ENCODE data around the gene ZNF417.

ZNF417 gene

DNA sequence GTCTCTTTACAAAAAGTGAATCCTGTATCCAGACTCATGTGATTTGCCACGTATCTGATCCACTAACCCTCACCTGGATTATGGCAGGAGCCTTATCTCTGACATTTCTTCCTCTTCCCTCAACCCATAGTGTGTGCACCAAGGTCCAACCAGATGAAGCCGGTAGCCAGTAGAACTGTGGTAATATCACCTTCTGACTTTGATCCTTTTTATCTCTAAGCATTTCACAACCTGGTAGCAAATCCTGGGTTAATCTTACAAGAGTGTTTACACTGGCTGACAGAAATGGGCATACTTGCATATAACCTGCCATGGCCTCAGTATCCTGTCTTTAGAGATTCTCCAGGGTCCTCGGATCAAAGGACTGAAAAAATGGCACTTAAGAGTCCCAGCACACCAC, 1.9 kb downstream of the ZNF417 start:
- no peak for TF ChIP-seq CTCF (conservative IDR thresholded peaks at IDR 0.05; ENCODE audit: low read depth, low read length)
- Histone ChIP-seq H3K4me3 (IDR thresholded peaks at IDR 0.05; ENCODE audit: insufficient read depth, low read depth, low read length) (no peak overlapping the region), H4K20me1 (ENCODE audit: insufficient read depth) (no peaks in the 10 kb centered on the region), H3K27ac (no peak overlapping the region), H3K79me2 (ENCODE audit: insufficient read depth, low read depth) (no peaks in the 10 kb centered on the region; the same call in 1 of the 2 replicates), H3K36me3 (ENCODE audit: insufficient read depth) (peaks cover 5% of the 10 kb centered on the region; the same call in 1 of the 2 replicates), H3K27me3 (ENCODE audit: insufficient read depth, low read depth) (no peaks in the 10 kb centered on the region), H3K4me1 (ENCODE audit: low read depth, poor library complexity, severe bottlenecking) (peaks cover 5% of the 10 kb centered on the region), H3K4me2 (no peak overlapping the region), H3K9ac (no peak overlapping the region), H2AFZ (ENCODE audit: low read depth) (no peak overlapping the region)

DNA sequence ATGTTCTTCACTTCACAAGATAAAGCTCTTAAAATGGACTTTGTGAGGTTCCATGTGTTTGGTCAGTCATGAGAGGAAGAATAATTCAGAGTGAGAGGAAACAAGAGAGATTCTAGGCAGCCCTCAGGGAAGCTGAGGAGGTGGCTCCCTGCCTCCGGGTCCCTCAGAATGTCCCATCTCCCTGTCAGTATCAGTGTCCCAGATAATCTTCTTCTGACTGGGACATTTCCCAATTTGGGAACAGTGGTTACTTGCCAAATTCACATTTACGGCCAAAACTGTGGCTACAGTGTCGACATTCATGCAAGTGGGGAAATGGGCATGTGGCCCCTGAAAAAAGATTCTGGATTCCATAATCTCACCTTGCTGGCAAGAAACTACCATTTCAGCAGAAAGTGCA, 9.0 kb downstream of the ZNF417 start:
- H4K20me1 ChIP-seq (ENCODE audit: insufficient read depth) = no peaks in the 10 kb centered on the region
- no peak overlapping the region for H3K4me3 ChIP-seq (IDR thresholded peaks at IDR 0.05; ENCODE audit: insufficient read depth, low read depth, low read length)
- H3K27me3 ChIP-seq (ENCODE audit: insufficient read depth, low read depth) = no peaks in the 10 kb centered on the region
- no peak overlapping the region for H3K4me2 ChIP-seq
- no peaks in the 10 kb centered on the region for H3K79me2 ChIP-seq (ENCODE audit: insufficient read depth, low read depth)
- no peak overlapping the region for H3K27ac ChIP-seq
- H3K36me3 ChIP-seq (ENCODE audit: insufficient read depth) = peaks cover 5% of the 10 kb centered on the region; the same call in 1 of the 2 replicates
- no peak overlapping the region for H3K9ac ChIP-seq
- no peak overlapping the region for H2AFZ ChIP-seq (ENCODE audit: low read depth)
- no peak for TF ChIP-seq CTCF (conservative IDR thresholded peaks at IDR 0.05; ENCODE audit: low read depth, low read length)
- H3K4me1 ChIP-seq (ENCODE audit: low read depth, poor library complexity, severe bottlenecking) = no peaks in the 10 kb centered on the region

- Histone ChIP-seq H3K4me1 (ENCODE audit: low read depth, poor library complexity, severe bottlenecking) (no peaks in the 10 kb centered on the region), H2AFZ (ENCODE audit: low read depth) (no peak overlapping the region), H3K27me3 (ENCODE audit: insufficient read depth, low read depth) (no peaks in the 10 kb centered on the region), H3K36me3 (ENCODE audit: insufficient read depth) (no peaks in the 10 kb centered on the region; the same call in 1 of the 2 replicates), H4K20me1 (ENCODE audit: insufficient read depth) (no peaks in the 10 kb centered on the region), H3K9ac (no peak overlapping the region), H3K27ac (no peak overlapping the region), H3K79me2 (ENCODE audit: insufficient read depth, low read depth) (no peaks in the 10 kb centered on the region), H3K4me2 (no peak overlapping the region), H3K4me3 (IDR thresholded peaks at IDR 0.05; ENCODE audit: insufficient read depth, low read depth, low read length) (no peak overlapping the region)
- no peak for TF ChIP-seq CTCF (conservative IDR thresholded peaks at IDR 0.05; ENCODE audit: low read depth, low read length)
Measured at GRCh38 chr19:57905258-57905657, 11.1 kb downstream of the ZNF417 start.

DNA sequence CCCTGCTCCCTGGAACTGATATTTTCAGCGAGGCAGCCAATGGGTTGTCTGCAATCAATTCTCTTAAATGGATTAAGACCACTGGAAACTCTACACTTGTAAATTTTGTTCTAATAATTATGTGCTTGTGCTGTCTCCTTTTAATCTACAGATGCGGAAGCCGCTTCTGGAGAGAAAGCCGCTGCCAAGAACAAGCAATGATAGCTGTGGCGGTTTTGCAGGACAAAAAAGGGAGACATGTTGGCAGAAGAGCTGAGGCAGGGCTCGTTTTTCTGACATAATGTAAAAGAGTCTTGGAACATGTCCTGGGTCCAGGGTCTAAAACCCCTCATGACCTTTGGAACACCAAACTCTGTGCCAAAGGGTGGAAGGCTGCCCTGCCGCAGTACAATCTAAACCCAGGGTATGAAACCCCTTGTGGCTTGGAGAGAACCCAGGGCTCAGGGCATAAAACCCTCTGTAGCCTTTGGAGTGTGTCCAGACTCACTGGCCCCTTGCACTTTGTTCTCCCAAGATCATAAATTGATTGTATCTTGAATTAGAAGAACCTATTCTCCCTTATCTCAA, 12.7 kb downstream of the ZNF417 start:
- H3K27me3 ChIP-seq (ENCODE audit: insufficient read depth, low read depth) = no peaks in the 10 kb centered on the region
- H3K36me3 ChIP-seq (ENCODE audit: insufficient read depth) = no peaks in the 10 kb centered on the region; the same call in 1 of the 2 replicates
- H3K9ac ChIP-seq = no peak overlapping the region
- no peak overlapping the region for H3K4me3 ChIP-seq (IDR thresholded peaks at IDR 0.05; ENCODE audit: insufficient read depth, low read depth, low read length)
- no peaks in the 10 kb centered on the region for H4K20me1 ChIP-seq (ENCODE audit: insufficient read depth)
- no peak overlapping the region for H3K27ac ChIP-seq
- TF ChIP-seq CTCF (conservative IDR thresholded peaks at IDR 0.05; ENCODE audit: low read depth, low read length) = no peak
- H3K4me2 ChIP-seq = no peak overlapping the region
- no peaks in the 10 kb centered on the region for H3K4me1 ChIP-seq (ENCODE audit: low read depth, poor library complexity, severe bottlenecking)
- H3K79me2 ChIP-seq (ENCODE audit: insufficient read depth, low read depth) = no peaks in the 10 kb centered on the region
- no peak overlapping the region for H2AFZ ChIP-seq (ENCODE audit: low read depth)
